Measurements from ENCODE around the gene TMEM233. TPM values are rescaled to one million over a fixed set of nuclear protein-coding genes. Genes with fewer than 3 reads are reported as not detected.

The TMEM233 gene
- total RNA-seq, 1 experiment from 2014 or later, result not detected

DNA sequence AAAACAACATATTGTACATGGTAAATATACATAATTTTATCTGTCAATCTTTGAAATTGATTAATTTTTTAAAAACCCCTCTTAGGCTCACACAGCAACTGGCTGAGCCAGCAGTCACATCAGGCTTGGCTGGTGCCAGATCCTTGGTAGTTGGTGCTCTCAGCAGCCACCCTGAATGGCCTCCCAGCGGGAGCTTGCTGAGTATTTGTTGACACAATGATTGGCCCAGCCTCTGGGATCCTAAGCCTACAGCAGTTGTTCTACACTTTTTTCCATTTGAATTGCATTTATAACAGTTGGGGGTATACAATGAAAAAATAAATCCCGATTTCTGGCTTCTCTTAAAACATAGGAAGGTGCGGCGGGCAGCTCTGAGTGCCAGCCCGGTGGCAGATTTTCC is 85.5 kb downstream of the TMEM233 start:
- TF ChIP-seq, protein P1, sequence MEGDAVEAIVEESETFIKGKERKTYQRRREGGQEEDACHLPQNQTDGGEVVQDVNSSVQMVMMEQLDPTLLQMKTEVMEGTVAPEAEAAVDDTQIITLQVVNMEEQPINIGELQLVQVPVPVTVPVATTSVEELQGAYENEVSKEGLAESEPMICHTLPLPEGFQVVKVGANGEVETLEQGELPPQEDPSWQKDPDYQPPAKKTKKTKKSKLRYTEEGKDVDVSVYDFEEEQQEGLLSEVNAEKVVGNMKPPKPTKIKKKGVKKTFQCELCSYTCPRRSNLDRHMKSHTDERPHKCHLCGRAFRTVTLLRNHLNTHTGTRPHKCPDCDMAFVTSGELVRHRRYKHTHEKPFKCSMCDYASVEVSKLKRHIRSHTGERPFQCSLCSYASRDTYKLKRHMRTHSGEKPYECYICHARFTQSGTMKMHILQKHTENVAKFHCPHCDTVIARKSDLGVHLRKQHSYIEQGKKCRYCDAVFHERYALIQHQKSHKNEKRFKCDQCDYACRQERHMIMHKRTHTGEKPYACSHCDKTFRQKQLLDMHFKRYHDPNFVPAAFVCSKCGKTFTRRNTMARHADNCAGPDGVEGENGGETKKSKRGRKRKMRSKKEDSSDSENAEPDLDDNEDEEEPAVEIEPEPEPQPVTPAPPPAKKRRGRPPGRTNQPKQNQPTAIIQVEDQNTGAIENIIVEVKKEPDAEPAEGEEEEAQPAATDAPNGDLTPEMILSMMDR (IDR thresholded peaks at IDR 0.05; ENCODE audit: unreplicated experiment), result no peak
- H3K9me3 Mint-ChIP-seq (ENCODE audit: unreplicated experiment), result no peaks in the 10 kb centered on the region
- peaks cover 68% of the 10 kb centered on the region for H3K36me3 Mint-ChIP-seq (ENCODE audit: insufficient read depth, unreplicated experiment)
- ChIA-PET POLR2A (no interaction called here), CTCF (interaction anchor here (4.2 to 5.7 kb wide), 2 partner anchors 11 to 16 kb away, joined by 25 to 27 read pairs; partner anchors contain the start of gene PRKAB1)
- no peaks in the 10 kb centered on the region for H3K4me1 Mint-ChIP-seq (ENCODE audit: insufficient read depth, unreplicated experiment)
- H3K27me3 Mint-ChIP-seq (ENCODE audit: insufficient read depth, unreplicated experiment), result no peaks in the 10 kb centered on the region
- no TSS peak for BruUV-seq (replicated peaks)
- no peak for DNase-seq (ENCODE audit: unreplicated experiment)
- intact Hi-C loops (cut with micrococcal nuclease), result no loop called here
- no peak overlapping the region for H3K27ac Mint-ChIP-seq (ENCODE audit: low read depth, unreplicated experiment)
- no peak overlapping the region for H3K4me3 Mint-ChIP-seq (ENCODE audit: unreplicated experiment)

DNA sequence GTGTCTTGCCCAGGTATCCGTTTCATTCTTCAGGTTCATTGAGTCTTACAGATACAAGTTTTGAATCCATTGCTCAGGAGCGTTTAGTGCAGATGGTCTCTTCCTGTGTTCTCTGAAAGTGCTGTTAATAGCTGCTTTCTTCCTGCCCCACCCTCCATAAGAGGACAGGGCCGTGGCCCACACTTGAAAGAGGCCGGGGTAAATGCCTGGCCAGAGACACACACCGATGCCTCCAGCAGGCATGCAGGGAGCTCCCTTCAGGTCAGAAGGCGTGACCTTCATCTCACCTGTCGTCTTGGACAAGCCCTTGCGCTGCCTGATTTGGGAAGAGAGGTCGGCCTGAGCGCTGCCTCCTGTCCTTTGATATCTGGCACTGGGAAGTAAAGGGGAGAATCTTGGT is 85.9 kb downstream of the TMEM233 start:
- CTCF ChIA-PET, result interaction anchor here (0.6 to 5.7 kb wide), 3 partner anchors 11 to 1531 kb away, joined by 3 to 27 read pairs (median 25); partner anchors contain the start of gene PRKAB1
- intact Hi-C loops (cut with micrococcal nuclease), result no loop called here
- peaks cover 64% of the 10 kb centered on the region for H3K36me3 Mint-ChIP-seq (ENCODE audit: insufficient read depth, unreplicated experiment)
- TF ChIP-seq, protein P1 (IDR thresholded peaks at IDR 0.05; ENCODE audit: unreplicated experiment), result no peak
- no peak overlapping the region for H3K27ac Mint-ChIP-seq (ENCODE audit: low read depth, unreplicated experiment)
- no peak for DNase-seq (ENCODE audit: unreplicated experiment)
- H3K27me3 Mint-ChIP-seq (ENCODE audit: insufficient read depth, unreplicated experiment), result no peaks in the 10 kb centered on the region
- H3K4me1 Mint-ChIP-seq (ENCODE audit: insufficient read depth, unreplicated experiment), result no peaks in the 10 kb centered on the region
- BruUV-seq (replicated peaks), result no TSS peak
- no peaks in the 10 kb centered on the region for H3K9me3 Mint-ChIP-seq (ENCODE audit: unreplicated experiment)
- POLR2A ChIA-PET, result no interaction called here
- H3K4me3 Mint-ChIP-seq (ENCODE audit: unreplicated experiment), result no peak overlapping the region

DNA sequence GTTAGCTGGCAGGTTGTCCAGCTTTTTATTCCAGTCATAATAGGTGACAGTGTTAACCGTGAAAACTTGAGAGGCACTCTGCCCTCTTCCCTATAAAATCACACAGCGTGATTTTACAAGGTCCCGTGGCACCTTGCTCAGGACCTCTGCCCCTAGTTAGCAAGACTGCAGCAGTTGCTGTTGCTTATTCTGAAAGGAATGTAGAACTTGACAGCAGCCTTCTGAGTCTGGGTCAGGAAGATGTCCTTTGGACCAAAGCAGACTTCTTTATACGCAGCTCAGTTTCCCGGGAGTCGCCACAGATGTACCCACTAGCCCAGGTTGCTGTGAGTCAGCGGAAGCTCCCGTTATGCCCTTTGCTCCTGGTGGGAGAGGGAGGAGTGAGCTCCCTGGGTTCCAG is 87.5 kb downstream of the TMEM233 start:
- Mint-ChIP-seq H3K36me3 (ENCODE audit: insufficient read depth, unreplicated experiment) (peaks cover 49% of the 10 kb centered on the region), H3K27me3 (ENCODE audit: insufficient read depth, unreplicated experiment) (no peaks in the 10 kb centered on the region), H3K9me3 (ENCODE audit: unreplicated experiment) (no peaks in the 10 kb centered on the region), H3K4me1 (ENCODE audit: insufficient read depth, unreplicated experiment) (no peaks in the 10 kb centered on the region), H3K4me3 (ENCODE audit: unreplicated experiment) (no peak overlapping the region), H3K27ac (ENCODE audit: low read depth, unreplicated experiment) (no peak overlapping the region)
- POLR2A ChIA-PET, result interaction anchor here (1.7 to 1.9 kb wide), 2 partner anchors 13 to 14 kb away, joined by 4 to 11 read pairs; partner anchors contain the start of gene PRKAB1
- CTCF ChIA-PET, result interaction anchor here (1.2 to 5.7 kb wide), 4 partner anchors 12 to 101 kb away, joined by 4 to 25 read pairs (median 5); partner anchors contain the start of gene PRKAB1
- DNase-seq (ENCODE audit: unreplicated experiment), result no peak
- TF ChIP-seq, protein P1 (IDR thresholded peaks at IDR 0.05; ENCODE audit: unreplicated experiment), result no peak
- BruUV-seq (replicated peaks), result no TSS peak
- intact Hi-C loops (cut with micrococcal nuclease), result no loop called here

DNA sequence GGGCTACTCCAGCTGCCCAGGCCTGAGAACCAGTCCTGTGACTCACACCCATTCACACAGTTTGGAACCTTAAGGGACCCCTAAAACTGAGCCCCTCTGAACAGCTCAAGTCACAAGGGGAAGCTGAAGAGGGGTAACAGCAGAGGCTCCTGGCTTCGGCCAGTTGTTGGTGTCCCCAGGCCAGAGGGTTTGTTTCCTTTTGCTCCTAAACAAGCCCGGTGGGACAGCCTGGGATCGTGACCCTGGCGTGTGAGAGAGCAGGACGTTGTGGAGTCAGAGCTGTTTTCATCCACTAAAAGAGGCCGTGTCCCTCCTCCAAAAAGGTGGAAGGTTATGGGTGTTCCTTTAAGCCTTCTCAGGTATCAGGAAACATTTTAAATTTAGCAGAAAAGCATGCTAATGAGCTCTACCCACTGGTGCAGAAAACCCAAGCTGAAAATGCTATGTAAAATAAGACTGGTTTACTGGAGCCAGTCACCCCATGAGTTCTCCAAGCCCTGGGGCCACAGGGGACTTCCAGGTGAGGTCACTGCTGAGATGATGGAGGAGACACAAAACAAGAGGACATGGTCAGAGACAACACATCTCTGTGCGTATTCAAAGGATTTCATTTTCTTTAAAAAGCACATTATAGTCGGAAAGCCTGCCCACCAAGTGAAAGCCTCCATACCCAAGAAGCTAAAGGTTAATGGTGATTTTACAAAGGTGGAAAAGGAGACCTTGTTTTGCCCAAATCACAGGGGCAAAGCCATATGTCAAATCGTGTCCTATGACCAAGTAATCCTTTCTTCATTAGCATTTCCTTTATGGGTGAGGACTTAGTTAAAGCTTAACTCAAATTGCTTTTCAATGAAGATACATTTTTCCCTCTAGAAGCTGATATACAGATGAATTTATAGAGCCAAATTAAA is 88.4 kb downstream of the TMEM233 start:
- H3K36me3 Mint-ChIP-seq (ENCODE audit: insufficient read depth, unreplicated experiment), result peaks cover 41% of the 10 kb centered on the region
- CTCF ChIA-PET, result interaction anchor here (0.6 to 5.7 kb wide), 7 partner anchors 13 to 398 kb away, joined by 3 to 25 read pairs (median 4); partner anchors contain the start of gene PRKAB1
- no peaks in the 10 kb centered on the region for H3K27me3 Mint-ChIP-seq (ENCODE audit: insufficient read depth, unreplicated experiment)
- POLR2A ChIA-PET, result interaction anchor here (1.1 to 1.9 kb wide), 3 partner anchors 12 to 14 kb away, joined by 4 to 11 read pairs (median 5); partner anchors contain the start of gene PRKAB1
- BruUV-seq (replicated peaks), result no TSS peak
- no peak for DNase-seq (ENCODE audit: unreplicated experiment)
- TF ChIP-seq, protein P1 (IDR thresholded peaks at IDR 0.05; ENCODE audit: unreplicated experiment), result no peak
- H3K27ac Mint-ChIP-seq (ENCODE audit: low read depth, unreplicated experiment), result no peak overlapping the region
- no peaks in the 10 kb centered on the region for H3K4me1 Mint-ChIP-seq (ENCODE audit: insufficient read depth, unreplicated experiment)
- H3K9me3 Mint-ChIP-seq (ENCODE audit: unreplicated experiment), result no peaks in the 10 kb centered on the region
- intact Hi-C loops (cut with micrococcal nuclease), result no loop called here
- no peak overlapping the region for H3K4me3 Mint-ChIP-seq (ENCODE audit: unreplicated experiment)

Data from MCF 10A (cell line).